ENCODE results near the gene PLXNC1. TPM values are rescaled to one million over a fixed set of nuclear protein-coding genes. Genes with fewer than 3 reads are reported as not detected.

PLXNC1 gene
- total and polyA plus RNA-seq, 7 donors = 1.2 to 10.2 (median 4.3) TPM

GRCh38 chr12:94211021-94211420, 62.6 kb downstream of the PLXNC1 start:
- H3K36me3 ChIP-seq = no peaks in the 10 kb centered on the region
- DNase-seq = no peak
- H3K27me3 ChIP-seq = no peaks in the 10 kb centered on the region
- H3K4me1 ChIP-seq = peaks cover 0 to 5% (median 0%) of the 10 kb centered on the region in 4 donors
- WGBS, 2 donors = 70 to 74% methylated on average over 5 of the region's 5 CpGs
- H3K4me3 ChIP-seq = no peak overlapping the region
- TF ChIP-seq POLR2A (IDR thresholded peaks at IDR 0.05) (no peak), POLR2AphosphoS5 (IDR thresholded peaks at IDR 0.05) (no peak), EP300 (IDR thresholded peaks at IDR 0.05) (no peak), CTCF (IDR thresholded peaks at IDR 0.05) (no peak)
- no peak overlapping the region for H3K27ac ChIP-seq
- intact Hi-C loops (cut with DNase I) = no loop called here
- H3K9me3 ChIP-seq = no peaks in the 10 kb centered on the region

GRCh38 chr12:94218233-94218632, 69.9 kb downstream of the PLXNC1 start:
- Histone ChIP-seq H3K4me3 (no peak overlapping the region), H3K27me3 (no peaks in the 10 kb centered on the region), H3K27ac (no peak overlapping the region), H3K4me1 (no peaks in the 10 kb centered on the region), H3K36me3 (no peaks in the 10 kb centered on the region), H3K9me3 (no peaks in the 10 kb centered on the region)
- TF ChIP-seq CTCF (IDR thresholded peaks at IDR 0.05) = no peak
- intact Hi-C loops (cut with DNase I) = no loop called here
- 87 to 94% methylated on average over 3 of the region's 3 CpGs for WGBS, 2 donors
- no peak for DNase-seq

GRCh38 chr12:94219622-94220302, 71.4 kb downstream of the PLXNC1 start:
- Histone ChIP-seq H3K9me3 (no peaks in the 10 kb centered on the region), H3K27me3 (no peaks in the 10 kb centered on the region), H3K36me3 (no peaks in the 10 kb centered on the region), H3K4me3 (no peak overlapping the region), H3K27ac (no peak overlapping the region), H3K4me1 (no peaks in the 10 kb centered on the region)
- intact Hi-C loops (cut with DNase I) = no loop called here
- no peak for DNase-seq
- WGBS, 2 donors = 94 to 96% methylated on average over 2 of the region's 2 CpGs
- no peak for TF ChIP-seq CTCF (IDR thresholded peaks at IDR 0.05)
- no peak for TF ChIP-seq POLR2A (IDR thresholded peaks at IDR 0.05)
- TF ChIP-seq POLR2AphosphoS5 (IDR thresholded peaks at IDR 0.05) = no peak
- TF ChIP-seq EP300 (IDR thresholded peaks at IDR 0.05) = no peak

GRCh38 chr12:94220804-94221203, 72.4 kb downstream of the PLXNC1 start:
- H3K27ac ChIP-seq = no peak overlapping the region
- H3K36me3 ChIP-seq = no peaks in the 10 kb centered on the region
- intact Hi-C loops (cut with DNase I) = no loop called here
- 87 to 93% methylated on average over 5 of the region's 5 CpGs for WGBS, 2 donors
- H3K4me3 ChIP-seq = no peak overlapping the region
- H3K4me1 ChIP-seq = no peaks in the 10 kb centered on the region
- no peak for DNase-seq
- H3K27me3 ChIP-seq = no peaks in the 10 kb centered on the region
- TF ChIP-seq EP300 (IDR thresholded peaks at IDR 0.05) (no peak), POLR2A (IDR thresholded peaks at IDR 0.05) (no peak), POLR2AphosphoS5 (IDR thresholded peaks at IDR 0.05) (no peak), CTCF (IDR thresholded peaks at IDR 0.05) (no peak)
- H3K9me3 ChIP-seq = no peaks in the 10 kb centered on the region
